Activated CD4-positive, alpha-beta memory T cell treated with anti-CD3 and anti-CD28 coated beads for 36 hours (primary cell): ENCODE measurements around the gene FBN3. TPM values are rescaled to one million over a fixed set of nuclear protein-coding genes. Genes with fewer than 3 reads are reported as not detected.
A peak's percentile ranks its signal among the peaks of the same experiment; 100 is the strongest.

ENCODE experiments used
- CTCF ChIA-PET: fragments of 350-600 bp; sonication (Branson Sonifier 250); formaldehyde crosslinking; loops from one replicate; lab custom pipeline; 2021; ENCODE audit warnings: antibody characterized with exemption, inconsistent platforms; lab: Charles Lee
- POLR2A ChIA-PET: fragments of 350-600 bp; sonication (Branson Sonifier 250); formaldehyde crosslinking; loops from one replicate; lab custom pipeline; 2021; ENCODE audit warnings: antibody characterized with exemption; lab: Charles Lee
- DNase-seq: peaks from one replicate; pipeline ENCODE4 v3.0.0-alpha.2; 2020
- H3K27ac Mint-ChIP-seq: one replicate; pipeline ENCODE4 v1.8.0; 2021; ENCODE audit warnings: mixed read lengths
- H3K27me3 Mint-ChIP-seq: one replicate; pipeline ENCODE4 v1.8.0; 2021; ENCODE audit warnings: mixed read lengths
- H3K36me3 Mint-ChIP-seq: one replicate; pipeline ENCODE4 v1.8.0; 2021; ENCODE audit warnings: mixed read lengths
- H3K4me1 Mint-ChIP-seq: one replicate; pipeline ENCODE4 v1.8.0; 2021; ENCODE audit warnings: low read depth, mixed read lengths
- H3K4me3 Mint-ChIP-seq: one replicate; pipeline ENCODE4 v1.8.0; 2021; ENCODE audit warnings: mild to moderate bottlenecking, mixed read lengths
- H3K9me3 Mint-ChIP-seq: one replicate; pipeline ENCODE4 v1.8.0; 2021; ENCODE audit warnings: mixed read lengths
- intact Hi-C: fragments of 100-400 bp; cut with micrococcal nuclease; formaldehyde crosslinking; loops from one replicate; pipeline ENCODE4 v1.15.1; 2023
- total RNA-seq, 2 experiments: library from RNA; stranded (reverse); gene quantifications; one replicate each; pipeline ENCODE4 v1.2.3, GENCODE V29; 2021

FBN3 gene
- total RNA-seq, 2 experiments from 2014 or later, result not detected

GRCh38 chr19:8080832-8081231, 68.6 kb downstream of the FBN3 start:
- Mint-ChIP-seq H3K27ac (no peak overlapping the region), H3K9me3 (no peaks in the 10 kb centered on the region), H3K27me3 (peaks cover 2% of the 10 kb centered on the region), H3K36me3 (no peaks in the 10 kb centered on the region), H3K4me3 (no peak overlapping the region), H3K4me1 (no peaks in the 10 kb centered on the region)
- POLR2A ChIA-PET, result no interaction called here
- CTCF ChIA-PET, result no interaction called here
- no peak for DNase-seq
- intact Hi-C loops, result no loop called here

- Mint-ChIP-seq H3K27ac (no peak overlapping the region), H3K4me1 (no peaks in the 10 kb centered on the region), H3K9me3 (no peaks in the 10 kb centered on the region), H3K36me3 (no peaks in the 10 kb centered on the region), H3K27me3 (peaks cover 1% of the 10 kb centered on the region), H3K4me3 (no peak overlapping the region)
- no peak for DNase-seq
- ChIA-PET CTCF (no interaction called here), POLR2A (no interaction called here)
- intact Hi-C loops, result no loop called here
Observed at GRCh38 chr19:8079988-8080387, 69.4 kb downstream of the FBN3 start.

GRCh38 chr19:8075158-8076074, 74.0 kb downstream of the FBN3 start:
- no peak for DNase-seq
- H3K27me3 Mint-ChIP-seq, result no peaks in the 10 kb centered on the region
- no peak overlapping the region for H3K27ac Mint-ChIP-seq
- H3K9me3 Mint-ChIP-seq, result peaks cover 14% of the 10 kb centered on the region
- no peak overlapping the region for H3K4me3 Mint-ChIP-seq
- CTCF ChIA-PET, result interaction anchor here (1.1 kb wide), 2 partner anchors 20 to 131 kb away, joined by 3 read pairs; no protein-coding TSS in a partner anchor
- peaks cover 3% of the 10 kb centered on the region for H3K36me3 Mint-ChIP-seq
- POLR2A ChIA-PET, result no interaction called here
- H3K4me1 Mint-ChIP-seq, result no peaks in the 10 kb centered on the region
- intact Hi-C loops, result no loop called here

DNA sequence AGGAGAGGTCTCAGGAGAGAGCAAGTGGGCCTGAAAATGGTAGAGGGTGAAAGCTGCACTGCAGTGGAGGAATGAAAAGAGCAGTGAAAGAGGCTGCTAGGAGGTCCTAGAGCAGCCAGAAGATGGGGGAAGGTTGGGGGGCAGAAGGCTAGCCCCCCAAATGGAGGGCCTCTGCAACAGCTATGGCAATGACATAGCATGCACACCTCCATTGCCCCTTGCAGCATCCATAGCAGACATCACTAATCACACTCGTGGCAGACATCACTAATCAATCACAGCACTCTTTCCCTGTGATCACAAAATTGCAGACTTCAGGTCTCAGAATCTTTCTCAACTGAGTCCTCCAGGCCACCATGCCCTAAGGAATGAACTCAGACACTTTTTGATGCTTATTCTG, 74.9 kb downstream of the FBN3 start:
- H3K27me3 Mint-ChIP-seq, result no peaks in the 10 kb centered on the region
- DNase-seq, result no peak
- CTCF ChIA-PET, result interaction anchor here (1.1 kb wide), 2 partner anchors 21 to 130 kb away, joined by 3 read pairs; no protein-coding TSS in a partner anchor

GRCh38 chr19:8071912-8072311, 77.5 kb downstream of the FBN3 start:
- no peaks in the 10 kb centered on the region for H3K27me3 Mint-ChIP-seq
- no peak overlapping the region for H3K4me3 Mint-ChIP-seq
- POLR2A ChIA-PET, result no interaction called here
- H3K36me3 Mint-ChIP-seq, result peaks cover 9% of the 10 kb centered on the region
- CTCF ChIA-PET, result no interaction called here
- DNase-seq, result no peak
- no peak overlapping the region for H3K27ac Mint-ChIP-seq
- no peaks in the 10 kb centered on the region for H3K4me1 Mint-ChIP-seq
- H3K9me3 Mint-ChIP-seq, result peaks cover 31% of the 10 kb centered on the region
- intact Hi-C loops, result loop anchor here (5.0 kb wide), 1 partner anchor 130 kb away; the partner anchor contains the start of gene TIMM44

More for the DNA sequence above, 74.9 kb downstream of the FBN3 start:
- Mint-ChIP-seq H3K36me3 (peaks cover 6% of the 10 kb centered on the region), H3K27ac (no peak overlapping the region), H3K4me1 (no peaks in the 10 kb centered on the region), H3K4me3 (no peak overlapping the region), H3K9me3 (peaks cover 22% of the 10 kb centered on the region)
- POLR2A ChIA-PET, result no interaction called here
- intact Hi-C loops, result loop anchor here (5.0 kb wide), 1 partner anchor 132 kb away; the partner anchor contains the start of gene TIMM44

GRCh38 chr19:8069096-8069973, 80.1 kb downstream of the FBN3 start:
- Mint-ChIP-seq H3K27ac (no peak overlapping the region), H3K4me1 (no peaks in the 10 kb centered on the region), H3K9me3 (peaks cover 27% of the 10 kb centered on the region), H3K27me3 (no peaks in the 10 kb centered on the region), H3K36me3 (peaks cover 9% of the 10 kb centered on the region), H3K4me3 (no peak overlapping the region)
- ChIA-PET CTCF (interaction anchor here (0.7 to 1.7 kb wide), 8 partner anchors 8 to 125 kb away, joined by 3 to 8 read pairs (median 3); partner anchors contain the start of genes ELAVL1 and TIMM44), POLR2A (no interaction called here)
- peak; percentile 35 for DNase-seq
- intact Hi-C loops, result no loop called here

DNA sequence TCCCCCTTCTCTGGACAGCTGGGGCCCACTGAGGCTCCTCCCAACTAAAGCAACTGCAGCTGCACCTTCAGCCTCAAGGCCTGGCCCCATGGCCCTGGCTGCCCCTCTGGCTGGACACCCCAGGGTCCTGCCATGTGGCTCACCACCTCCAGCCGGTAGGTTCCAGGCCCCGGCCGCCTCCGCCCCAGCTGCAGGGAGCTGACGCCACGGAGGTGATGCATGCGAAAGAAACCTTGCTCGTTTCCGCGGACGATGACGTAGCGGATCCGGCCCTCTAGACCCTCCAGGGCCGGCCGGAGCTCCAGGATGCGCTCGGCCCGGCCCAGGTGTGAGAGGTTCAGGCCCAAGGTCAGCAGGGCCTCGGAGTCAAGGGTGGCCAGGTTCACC, 83.5 kb downstream of the FBN3 start:
- POLR2A ChIA-PET, result no interaction called here
- H3K27me3 Mint-ChIP-seq, result no peaks in the 10 kb centered on the region
- no peaks in the 10 kb centered on the region for H3K4me1 Mint-ChIP-seq
- H3K27ac Mint-ChIP-seq, result no peak overlapping the region
- H3K9me3 Mint-ChIP-seq, result peaks cover 19% of the 10 kb centered on the region
- H3K4me3 Mint-ChIP-seq, result no peak overlapping the region
- no peak for DNase-seq
- intact Hi-C loops, result no loop called here
- H3K36me3 Mint-ChIP-seq, result peaks cover 5% of the 10 kb centered on the region
- CTCF ChIA-PET, result no interaction called here

DNA sequence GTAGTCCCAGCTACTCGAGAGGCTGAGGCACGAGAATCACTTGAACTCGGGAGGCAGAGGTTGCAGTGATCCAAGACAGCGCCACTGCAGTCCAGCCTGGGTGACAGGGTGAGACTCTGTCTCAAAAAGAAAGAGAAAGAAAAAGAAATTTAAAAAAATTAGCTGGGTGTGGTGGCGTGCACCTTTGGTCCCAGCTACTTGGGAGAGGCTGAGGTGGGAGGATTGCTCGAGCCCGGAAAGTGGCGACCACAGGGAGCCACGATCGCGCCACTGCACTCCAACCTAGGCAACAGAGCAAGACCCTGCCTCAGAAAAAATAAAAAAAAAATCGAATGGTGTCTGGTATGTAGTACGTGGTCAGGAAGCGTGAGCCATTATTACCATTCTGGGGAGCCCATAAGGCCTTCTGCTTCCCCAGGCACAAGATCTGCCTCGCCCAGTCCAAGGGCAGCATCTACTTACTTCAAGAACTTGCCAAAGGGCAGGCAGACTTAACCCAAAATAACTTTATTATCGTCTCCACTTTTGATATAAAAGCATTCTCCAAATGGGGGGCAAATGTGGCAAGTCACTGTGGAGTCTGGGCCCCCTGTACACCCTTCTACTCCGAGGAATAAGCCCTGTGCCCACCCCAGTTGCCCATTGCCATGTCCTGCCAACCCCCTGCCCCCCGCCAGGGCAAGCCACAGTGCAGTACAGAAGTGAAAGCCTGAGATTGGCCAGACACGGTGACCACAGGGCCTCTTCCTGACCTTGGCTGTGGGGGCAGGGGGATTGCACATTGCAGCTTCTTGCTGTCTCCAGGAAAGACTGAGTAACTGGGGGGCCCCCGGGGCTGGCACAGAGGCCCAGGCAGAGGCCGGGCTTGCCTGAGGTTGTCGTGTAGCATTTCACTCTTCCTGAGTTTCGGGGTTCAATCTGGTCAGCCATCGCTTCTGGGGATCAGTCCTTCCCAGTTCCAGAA, 84.2 kb downstream of the FBN3 start:
- no peaks in the 10 kb centered on the region for H3K27me3 Mint-ChIP-seq
- H3K36me3 Mint-ChIP-seq, result peaks cover 4% of the 10 kb centered on the region
- peak; percentile 24 for DNase-seq
- intact Hi-C loops, result no loop called here
- peaks cover 15% of the 10 kb centered on the region for H3K9me3 Mint-ChIP-seq
- no peak overlapping the region for H3K27ac Mint-ChIP-seq
- ChIA-PET POLR2A (no interaction called here), CTCF (no interaction called here)
- no peaks in the 10 kb centered on the region for H3K4me1 Mint-ChIP-seq
- H3K4me3 Mint-ChIP-seq, result no peak overlapping the region

DNA sequence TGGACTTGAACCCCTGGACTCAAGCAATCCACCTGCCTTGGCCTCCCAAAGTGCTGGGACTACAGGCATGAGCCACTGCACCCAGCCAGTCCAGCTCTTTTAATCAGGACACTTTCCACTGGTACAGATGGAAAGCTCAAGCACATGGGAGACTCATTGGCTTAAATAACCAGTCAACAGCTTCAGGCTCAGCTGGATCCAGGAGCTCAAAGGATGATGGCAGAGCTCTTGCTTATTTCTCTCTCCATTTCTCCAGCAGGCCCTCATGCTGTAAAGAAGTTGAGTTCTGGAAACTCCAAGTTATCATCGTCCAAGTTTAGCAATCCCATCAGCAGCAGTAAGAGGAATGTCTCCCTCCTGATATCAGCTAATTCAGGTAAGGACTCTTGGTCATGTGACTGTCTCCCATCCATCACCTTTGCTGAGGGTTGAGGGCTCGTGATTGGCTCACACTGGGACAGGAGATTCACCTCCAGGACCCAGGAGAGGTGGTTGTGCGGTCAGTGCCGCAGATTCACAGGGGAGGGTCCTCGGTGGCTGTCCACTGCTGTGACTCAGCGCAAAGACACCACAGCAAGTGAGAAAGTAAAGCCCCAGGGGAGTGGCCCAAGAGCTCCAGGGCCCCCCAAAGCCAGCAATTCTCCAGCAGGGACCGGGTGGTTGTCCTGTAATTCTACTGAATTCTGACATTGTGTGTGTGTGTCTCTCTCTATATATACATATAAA, 91.7 kb downstream of the FBN3 start:
- Mint-ChIP-seq H3K27ac (no peak overlapping the region), H3K27me3 (no peaks in the 10 kb centered on the region), H3K9me3 (no peaks in the 10 kb centered on the region), H3K4me3 (no peak overlapping the region), H3K36me3 (no peaks in the 10 kb centered on the region), H3K4me1 (no peaks in the 10 kb centered on the region)
- intact Hi-C loops, result no loop called here
- DNase-seq, result no peak
- ChIA-PET CTCF (interaction anchor here (1.4 to 1.7 kb wide), 2 partner anchors 55 to 113 kb away, joined by 4 to 8 read pairs; no protein-coding TSS in a partner anchor), POLR2A (no interaction called here)

- no peak overlapping the region for H3K4me3 Mint-ChIP-seq
- no peaks in the 10 kb centered on the region for H3K36me3 Mint-ChIP-seq
- H3K27me3 Mint-ChIP-seq, result no peaks in the 10 kb centered on the region
- intact Hi-C loops, result no loop called here
- DNase-seq, result no peak
- no peaks in the 10 kb centered on the region for H3K9me3 Mint-ChIP-seq
- POLR2A ChIA-PET, result no interaction called here
- CTCF ChIA-PET, result interaction anchor here (1.7 kb wide), 1 partner anchor 112 kb away, joined by 8 read pairs; no protein-coding TSS in a partner anchor
- no peak overlapping the region for H3K27ac Mint-ChIP-seq
- peaks cover 5% of the 10 kb centered on the region for H3K4me1 Mint-ChIP-seq
Observed at GRCh38 chr19:8056533-8056932, 92.9 kb downstream of the FBN3 start.
